GM12874 (cell line): ENCODE data around the gene ALS2.

Experiments
- TF ChIP-seq, protein P1 (sequence below): IDR thresholded peaks from 2 replicates; pipeline ENCODE4 v1.5.1; 2011; ENCODE audit warnings: low read depth, mild to moderate bottlenecking, control low read depth, low read length, moderate library complexity; ENCODE audit not compliant: insufficient read depth

ALS2 gene

DNA sequence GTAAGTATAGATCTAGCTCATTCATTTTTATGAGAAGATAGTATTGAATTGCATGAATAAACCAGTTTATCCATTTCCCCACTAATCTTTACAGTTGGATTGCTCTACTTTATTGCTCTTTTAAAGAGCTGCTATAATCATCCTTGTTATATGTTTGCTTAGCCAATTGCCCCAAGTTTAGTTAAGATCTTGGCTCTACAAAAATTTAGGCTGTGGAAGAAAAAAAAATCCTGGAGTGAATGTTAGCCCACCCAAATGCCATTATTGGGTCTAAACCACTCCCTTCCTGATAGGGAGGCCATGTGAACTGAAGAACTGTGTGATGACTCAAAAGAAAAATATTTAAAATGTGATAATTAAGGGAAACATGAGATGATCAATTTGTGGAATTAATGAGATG, 2.9 kb downstream of the ALS2 start:
- TF ChIP-seq, protein P1, sequence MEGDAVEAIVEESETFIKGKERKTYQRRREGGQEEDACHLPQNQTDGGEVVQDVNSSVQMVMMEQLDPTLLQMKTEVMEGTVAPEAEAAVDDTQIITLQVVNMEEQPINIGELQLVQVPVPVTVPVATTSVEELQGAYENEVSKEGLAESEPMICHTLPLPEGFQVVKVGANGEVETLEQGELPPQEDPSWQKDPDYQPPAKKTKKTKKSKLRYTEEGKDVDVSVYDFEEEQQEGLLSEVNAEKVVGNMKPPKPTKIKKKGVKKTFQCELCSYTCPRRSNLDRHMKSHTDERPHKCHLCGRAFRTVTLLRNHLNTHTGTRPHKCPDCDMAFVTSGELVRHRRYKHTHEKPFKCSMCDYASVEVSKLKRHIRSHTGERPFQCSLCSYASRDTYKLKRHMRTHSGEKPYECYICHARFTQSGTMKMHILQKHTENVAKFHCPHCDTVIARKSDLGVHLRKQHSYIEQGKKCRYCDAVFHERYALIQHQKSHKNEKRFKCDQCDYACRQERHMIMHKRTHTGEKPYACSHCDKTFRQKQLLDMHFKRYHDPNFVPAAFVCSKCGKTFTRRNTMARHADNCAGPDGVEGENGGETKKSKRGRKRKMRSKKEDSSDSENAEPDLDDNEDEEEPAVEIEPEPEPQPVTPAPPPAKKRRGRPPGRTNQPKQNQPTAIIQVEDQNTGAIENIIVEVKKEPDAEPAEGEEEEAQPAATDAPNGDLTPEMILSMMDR = no peak

DNA sequence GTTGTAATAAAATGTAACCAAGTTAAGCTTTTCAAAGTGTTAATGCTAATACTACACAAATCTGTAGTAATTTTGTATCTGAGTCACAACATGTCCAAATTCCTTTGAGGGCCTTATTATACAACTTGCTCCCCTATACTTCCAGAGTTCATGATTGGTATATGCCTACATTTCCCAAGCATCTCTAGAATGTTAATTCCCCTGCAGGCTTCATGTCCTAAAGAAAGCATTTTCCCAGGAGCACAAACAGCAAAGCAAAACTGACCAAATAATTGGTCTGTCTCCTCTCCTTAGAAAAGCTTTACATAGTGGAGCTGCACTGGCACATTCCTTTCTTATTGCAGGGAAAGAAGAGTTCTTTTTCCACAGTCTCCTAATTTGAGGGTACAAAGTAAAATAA, 3.7 kb downstream of the ALS2 start:
- TF ChIP-seq, protein P1 = no peak

DNA sequence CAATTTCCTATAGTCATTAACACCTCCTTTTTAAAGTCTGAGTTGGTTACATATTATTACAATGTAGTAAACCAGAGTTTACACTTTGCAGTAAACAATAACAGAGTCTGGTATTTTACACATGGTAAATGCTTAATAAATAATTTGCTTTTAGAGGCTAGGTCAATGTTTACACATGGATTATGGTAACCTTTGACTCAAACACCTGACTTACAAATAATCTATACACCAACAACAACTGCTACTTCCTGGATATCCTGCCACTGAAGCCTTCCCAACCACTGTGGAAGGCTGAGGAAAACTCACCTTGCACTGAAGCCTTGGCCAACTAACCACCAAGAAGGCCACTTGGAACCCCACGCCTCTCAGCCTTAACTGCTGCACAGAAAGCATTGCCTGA, 5.4 kb downstream of the ALS2 start:
- TF ChIP-seq, protein P1 = no peak

DNA sequence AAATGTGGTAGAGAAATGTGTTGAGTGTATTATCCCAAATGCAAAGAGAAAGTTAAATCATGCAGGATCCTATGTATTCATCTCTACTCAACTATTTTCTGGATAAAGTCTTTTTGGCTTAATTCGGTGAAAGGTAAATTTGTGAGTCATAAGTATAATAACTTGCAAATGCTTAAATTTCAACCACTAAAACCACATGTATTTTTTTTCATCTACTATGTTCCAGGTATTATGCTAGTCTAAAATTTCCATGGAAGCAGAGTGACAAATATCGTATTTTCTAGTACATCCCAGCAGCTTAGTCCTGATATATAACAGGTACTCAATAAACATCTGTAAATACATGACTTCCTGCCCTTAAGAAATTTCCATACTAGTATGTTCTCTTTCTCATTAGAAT, 6.2 kb downstream of the ALS2 start:
- TF ChIP-seq, protein P1 = no peak

DNA sequence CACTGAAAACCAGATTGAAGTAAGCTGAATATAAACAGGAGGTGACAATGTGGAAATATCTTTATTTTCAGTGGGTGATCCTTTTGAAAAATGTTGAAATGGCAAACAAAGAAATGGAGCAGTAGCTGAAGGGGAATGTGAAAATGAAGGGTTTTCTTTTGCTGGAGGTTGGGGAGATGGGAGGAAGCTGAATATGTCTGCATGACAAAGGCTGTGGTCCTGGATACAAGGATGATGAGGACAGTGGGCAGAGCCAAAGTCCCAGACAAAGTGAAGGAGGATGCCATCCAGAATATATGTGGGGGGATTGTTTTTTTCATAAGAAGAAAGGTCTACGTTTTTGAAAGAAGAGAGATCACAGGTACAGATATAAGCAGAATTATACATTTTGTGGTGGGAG, 6.7 kb downstream of the ALS2 start:
- TF ChIP-seq, protein P1 = no peak

DNA sequence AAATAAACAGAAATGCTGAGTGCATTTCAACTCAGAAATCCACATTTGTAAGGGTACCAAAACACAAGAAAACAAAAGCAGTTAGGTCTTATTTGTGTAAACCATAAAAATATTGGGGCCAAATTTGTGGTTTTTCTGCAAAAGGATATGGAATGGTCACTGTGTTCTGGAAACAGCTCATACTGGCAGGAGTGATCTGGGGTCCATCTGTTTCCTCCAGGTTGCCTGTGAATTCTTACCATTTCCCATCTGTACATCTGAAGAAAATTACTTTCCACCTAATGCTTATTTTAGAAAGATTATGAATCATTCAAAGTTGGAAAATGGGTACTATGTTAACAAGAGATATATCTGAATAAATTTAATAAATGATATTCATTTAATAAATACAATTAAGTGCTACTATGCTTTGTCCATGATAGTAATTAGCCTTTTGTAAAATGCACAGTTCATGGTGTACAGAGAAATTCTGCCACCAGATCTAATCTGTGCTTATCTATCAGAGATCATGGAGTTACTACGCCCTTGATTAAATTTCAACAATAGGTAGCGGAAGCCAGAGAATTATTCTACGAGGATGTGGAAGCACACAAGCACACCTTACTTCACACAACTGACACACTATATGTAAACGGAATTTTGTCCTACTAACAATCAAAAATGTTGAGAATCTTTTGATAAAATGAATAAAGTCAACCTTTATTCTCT, 10.9 kb downstream of the ALS2 start:
- TF ChIP-seq, protein P1 = no peak

DNA sequence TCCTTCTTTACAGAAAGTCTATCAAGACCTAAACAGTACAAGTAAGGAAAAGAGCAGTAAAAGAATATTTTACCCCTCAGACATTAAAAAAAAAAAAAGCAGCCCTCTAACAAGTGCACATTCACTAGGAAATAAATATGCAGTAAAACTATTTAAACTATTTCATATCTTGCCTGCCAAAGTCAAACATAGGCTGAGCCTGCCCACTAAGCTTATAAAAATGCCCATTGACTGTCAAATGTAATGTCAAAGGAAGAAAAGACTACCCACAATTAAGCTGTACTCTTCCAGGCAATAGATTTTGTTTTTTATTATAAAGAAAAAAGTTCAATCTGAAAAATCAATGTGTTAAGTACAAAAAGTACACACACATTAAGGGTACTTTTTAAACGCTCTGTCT, 11.8 kb downstream of the ALS2 start:
- TF ChIP-seq, protein P1 = no peak
